Hematopoietic multipotent progenitor cell treated with erythropoietin and hydrocortisone succinate and interleukin-3 and kit ligand, for 8 days (in vitro differentiated cells): ENCODE data around the gene KCNMB2.

Source experiments
- DNase-seq: peaks from one replicate; pipeline ENCODE4 v3.0.0-alpha.2; 2015

KCNMB2 gene

GRCh38 chr3:178583963-178584575 is 47.8 kb downstream of the KCNMB2 start:
- no peak for DNase-seq

- no peak for DNase-seq
Measured at GRCh38 chr3:178584722-178585380, 48.6 kb downstream of the KCNMB2 start.

- DNase-seq = no peak
Measured at GRCh38 chr3:178585454-178585853, 49.2 kb downstream of the KCNMB2 start.

DNA sequence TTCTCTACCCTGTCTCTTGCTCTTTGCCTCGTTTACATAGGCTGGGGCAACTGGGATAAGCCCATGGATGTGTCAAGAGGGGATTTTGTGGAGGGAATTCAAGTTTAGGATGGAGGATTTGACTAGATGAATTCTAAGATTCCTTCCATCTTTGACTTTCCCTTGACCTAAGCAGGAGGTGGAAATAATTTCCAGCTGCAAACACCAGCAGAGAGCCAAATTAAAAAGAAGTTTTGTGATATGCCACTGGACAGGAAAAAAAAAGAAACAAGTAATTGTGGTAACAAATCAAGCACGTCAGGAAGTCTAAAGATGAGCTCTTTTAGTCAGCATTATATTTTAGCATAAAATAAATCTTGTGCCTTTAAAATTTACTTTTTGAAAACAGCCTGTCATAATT is 49.8 kb downstream of the KCNMB2 start:
- DNase-seq = no peak

GRCh38 chr3:178588628-178589027 is 52.4 kb downstream of the KCNMB2 start:
- DNase-seq = no peak

- no peak for DNase-seq
Measured at GRCh38 chr3:178593786-178594185, 57.5 kb downstream of the KCNMB2 start.

- DNase-seq = no peak
Measured at GRCh38 chr3:178597371-178597770, 61.1 kb downstream of the KCNMB2 start.

DNA sequence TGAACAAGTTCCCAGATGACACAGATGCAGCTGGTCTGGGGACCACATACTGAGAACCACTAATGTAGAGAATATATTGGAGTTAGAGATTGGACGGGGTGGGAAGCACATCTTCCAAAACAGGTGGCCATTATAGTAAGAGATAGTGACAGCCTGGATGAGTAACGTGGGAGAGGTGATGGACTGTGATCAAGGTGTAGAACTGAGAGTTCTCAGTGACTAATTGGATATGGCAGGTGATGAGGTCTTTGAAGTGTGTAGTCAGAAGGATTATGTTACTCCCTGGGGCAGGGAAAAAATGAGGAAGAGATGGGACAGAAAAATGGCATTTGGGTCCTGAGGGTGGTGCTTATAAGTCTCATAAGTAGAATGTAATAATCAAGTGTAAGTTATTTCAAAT is 66.6 kb downstream of the KCNMB2 start:
- no peak for DNase-seq

GRCh38 chr3:178603735-178604134 is 67.5 kb downstream of the KCNMB2 start:
- DNase-seq = no peak

GRCh38 chr3:178618197-178618596 is 82.0 kb downstream of the KCNMB2 start:
- DNase-seq = no peak

DNA sequence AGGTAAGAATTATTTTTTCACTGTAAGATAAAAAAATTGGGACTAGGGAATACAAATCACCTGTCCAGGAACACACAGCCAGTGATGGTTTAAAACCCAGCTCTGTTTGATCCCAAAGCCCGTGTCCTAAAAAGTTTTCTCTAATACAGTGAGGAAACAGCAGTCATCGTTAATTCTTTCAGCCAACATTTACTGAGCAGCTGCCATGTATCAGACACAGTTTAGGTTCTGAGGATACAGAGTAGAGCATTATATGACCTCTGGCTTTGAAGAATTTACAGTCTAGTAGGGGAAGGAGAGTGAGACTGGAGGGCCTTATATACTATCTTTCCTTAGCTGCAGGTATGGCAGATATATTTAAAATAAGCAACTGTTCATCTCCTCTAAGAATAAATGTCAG is 82.7 kb downstream of the KCNMB2 start:
- no peak for DNase-seq

GRCh38 chr3:178623666-178624255 is 87.5 kb downstream of the KCNMB2 start:
- no peak for DNase-seq

DNA sequence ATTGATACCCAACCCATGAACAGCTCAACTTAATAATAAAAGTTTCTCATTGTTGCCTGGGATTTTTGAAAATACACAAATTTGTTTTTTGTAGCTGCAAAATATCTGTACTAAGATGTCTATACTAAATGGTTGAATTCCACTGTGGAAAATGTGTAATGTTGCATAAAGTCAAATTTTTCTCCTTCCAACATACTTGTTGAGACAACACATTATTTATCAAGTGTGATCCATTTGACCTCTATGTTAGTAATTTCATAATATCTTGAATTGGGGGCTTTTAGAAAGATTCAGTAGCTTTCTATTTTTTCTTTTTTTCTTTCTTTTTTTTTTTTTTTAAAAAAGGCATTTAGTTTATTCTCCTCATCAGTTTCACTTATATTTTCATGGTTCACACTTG is 88.0 kb downstream of the KCNMB2 start:
- DNase-seq = no peak

DNA sequence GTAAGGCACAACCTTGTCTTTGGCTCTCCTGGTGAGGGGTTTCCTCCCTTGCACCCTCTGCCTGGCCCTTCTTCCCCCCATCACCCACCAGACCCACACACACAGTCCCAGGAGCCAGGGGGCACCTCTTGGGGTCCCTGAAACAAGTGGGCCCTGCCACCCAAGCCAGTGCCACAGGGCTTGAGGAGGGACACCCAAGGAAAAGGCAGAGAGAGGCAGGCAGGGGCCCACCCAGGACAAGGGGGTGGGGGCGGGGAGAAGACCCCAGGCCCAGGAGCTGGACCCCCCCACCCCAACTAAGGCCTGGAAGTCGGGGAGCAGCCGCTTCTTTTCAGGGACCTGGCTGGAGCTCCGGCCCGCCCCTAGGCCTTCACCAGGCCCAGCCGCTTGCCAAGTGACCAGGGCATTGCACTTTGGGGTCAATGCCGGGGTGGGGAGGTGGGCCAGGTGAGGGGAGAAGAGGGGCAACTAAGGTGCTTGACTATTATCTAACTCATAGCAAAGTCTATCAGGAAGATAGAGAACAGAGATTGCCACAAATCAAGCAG is 88.9 kb downstream of the KCNMB2 start:
- no peak for DNase-seq

GRCh38 chr3:178628037-178628436 is 91.8 kb downstream of the KCNMB2 start:
- no peak for DNase-seq

GRCh38 chr3:178629430-178630178 is 93.4 kb downstream of the KCNMB2 start:
- DNase-seq = no peak

DNA sequence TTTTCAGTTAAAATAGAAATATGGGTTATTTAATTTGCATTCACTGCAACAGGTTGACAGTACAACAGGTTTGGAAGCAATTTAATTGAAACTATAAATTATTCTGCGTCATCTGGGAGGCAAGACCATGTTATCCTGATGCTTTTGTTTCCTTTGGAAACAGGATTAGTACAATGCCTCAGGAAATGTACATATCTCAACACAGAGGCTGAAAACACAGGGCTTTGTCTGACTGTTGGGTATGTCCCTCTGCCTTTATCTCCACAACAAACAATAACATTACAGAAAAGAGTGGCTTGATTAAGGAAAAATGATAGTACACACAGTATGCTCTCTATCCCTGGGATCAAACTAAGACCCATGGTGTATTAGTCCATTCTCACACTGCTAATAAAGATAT is 95.7 kb downstream of the KCNMB2 start:
- no peak for DNase-seq

- no peak for DNase-seq
Measured at GRCh38 chr3:178634975-178635374, 98.7 kb downstream of the KCNMB2 start.

- DNase-seq = no peak
Measured at GRCh38 chr3:178637802-178638201, 101.6 kb downstream of the KCNMB2 start.

DNA sequence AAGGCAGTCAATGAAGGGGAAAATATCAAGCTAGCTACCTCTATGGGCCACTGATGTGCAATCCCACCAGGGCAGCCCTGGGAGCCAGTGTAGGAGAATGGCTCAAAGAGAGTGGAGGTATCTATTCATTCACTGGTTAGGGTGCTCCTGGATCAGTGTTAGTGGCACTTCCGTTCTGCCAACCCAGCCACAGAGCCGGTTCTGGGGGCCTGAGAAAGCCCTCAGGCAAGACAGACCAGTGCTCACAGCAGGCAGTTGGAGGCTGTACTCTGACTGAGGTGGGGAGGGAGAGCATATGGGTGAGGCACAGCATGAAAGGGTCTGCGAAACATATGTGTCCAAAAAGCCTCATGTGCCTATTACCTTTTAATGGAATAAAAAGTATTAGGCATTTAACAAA is 109.3 kb downstream of the KCNMB2 start:
- DNase-seq = no peak

- DNase-seq = no peak
Measured at GRCh38 chr3:178646186-178646862, 110.1 kb downstream of the KCNMB2 start.

DNA sequence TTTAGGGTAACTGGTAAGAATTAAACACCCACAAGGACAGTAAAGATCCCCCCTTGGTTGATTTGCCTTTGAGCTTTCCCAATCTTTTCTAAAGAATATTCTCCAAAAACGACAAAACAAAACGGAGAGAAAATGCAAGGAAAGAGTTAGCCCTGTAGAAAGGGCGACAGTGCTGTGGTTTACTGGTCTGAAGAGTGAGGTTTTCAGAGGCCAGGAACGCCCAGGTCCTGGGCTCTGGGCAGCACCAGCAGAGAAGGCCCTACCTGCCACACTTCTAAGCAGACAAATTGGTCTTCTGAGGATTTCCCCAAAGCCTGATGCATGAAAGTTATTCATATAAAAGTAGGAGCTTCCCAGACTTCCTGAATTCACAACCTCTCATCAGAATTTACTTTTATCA is 119.3 kb downstream of the KCNMB2 start:
- no peak for DNase-seq
